Islet of Langerhans (tissue), 1 donor: ENCODE measurements around the gene FGD6.
A peak's percentile ranks its signal among the peaks of the same experiment; 100 is the strongest.
"Not testable (repeated sequence)": the region's sequence is repeated elsewhere in the genome, so short reads cannot be mapped to it uniquely, and the experiment has no call there.

ENCODE experiments used
- FAIRE-seq: peaks from one replicate; lab custom pipeline; 2011; peaks lifted over from hg19 to GRCh38; lab: Jason Lieb, UNC

FGD6 gene

DNA sequence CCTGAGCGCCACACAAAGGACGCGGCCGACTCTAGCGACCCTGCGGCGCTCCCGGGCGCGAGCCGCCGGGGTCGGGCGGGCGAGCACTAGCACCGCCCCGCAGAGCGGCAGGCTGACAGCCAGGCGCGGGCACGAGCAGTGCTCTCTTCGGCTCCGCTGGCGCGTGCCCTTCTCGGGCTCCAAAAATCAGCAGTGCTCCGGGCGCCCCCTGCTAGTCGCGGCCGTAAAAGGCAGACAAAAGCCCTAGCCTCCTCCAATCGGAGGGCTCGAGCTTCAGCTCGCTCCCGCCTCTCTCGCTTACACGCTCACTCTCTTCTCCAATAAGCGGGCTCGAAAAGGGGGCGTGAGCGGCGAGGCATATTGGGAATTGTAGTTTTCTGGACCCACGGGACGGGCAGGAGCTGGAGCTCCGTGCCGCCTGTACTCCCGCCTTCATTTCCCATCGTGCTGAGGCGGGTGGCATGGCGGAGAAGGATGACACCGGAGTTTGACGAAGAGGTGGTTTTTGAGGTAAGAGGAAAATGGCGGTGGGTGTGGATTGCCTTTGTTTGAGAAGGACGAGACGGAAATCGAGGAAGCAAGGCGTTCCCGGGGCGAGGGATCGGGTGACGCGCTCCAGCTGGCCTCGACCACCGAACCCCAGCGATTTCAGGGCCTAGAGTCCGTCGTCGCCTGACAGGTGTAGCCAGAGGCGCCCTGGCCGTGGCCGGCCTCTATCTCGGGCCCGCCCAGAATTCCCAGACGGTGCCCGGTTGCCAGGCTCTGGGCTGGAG, at the start of gene FGD6, which contains the start of gene VEZT:
Gene FGD6, minus strand, starts transcription at position 91 of the 773 bp plus-strand sequence. CDS start 227 bp downstream, outside the sequence.
Gene VEZT, plus strand, starts transcription at position 431 of the 773 bp plus-strand sequence. Its CDS starts 44 bp downstream, at position 475.
- FAIRE-seq: peak; percentile 96

DNA sequence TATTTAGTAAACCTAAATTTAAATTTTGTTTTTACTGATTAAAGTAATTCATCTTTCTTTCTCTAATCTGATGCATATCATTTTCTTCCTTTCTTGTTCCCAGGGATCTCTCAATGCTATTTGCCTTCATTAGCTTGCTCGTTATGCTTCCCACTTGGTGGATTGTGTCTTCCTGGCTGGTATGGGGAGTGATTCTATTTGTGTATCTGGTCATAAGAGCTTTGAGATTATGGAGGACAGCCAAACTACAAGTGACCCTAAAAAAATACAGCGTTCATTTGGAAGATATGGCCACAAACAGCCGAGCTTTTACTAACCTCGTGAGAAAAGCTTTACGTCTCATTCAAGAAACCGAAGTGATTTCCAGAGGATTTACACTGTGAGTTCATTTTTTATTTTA, 49.0 kb upstream of the FGD6 start:
- FAIRE-seq: peak; percentile 17

DNA sequence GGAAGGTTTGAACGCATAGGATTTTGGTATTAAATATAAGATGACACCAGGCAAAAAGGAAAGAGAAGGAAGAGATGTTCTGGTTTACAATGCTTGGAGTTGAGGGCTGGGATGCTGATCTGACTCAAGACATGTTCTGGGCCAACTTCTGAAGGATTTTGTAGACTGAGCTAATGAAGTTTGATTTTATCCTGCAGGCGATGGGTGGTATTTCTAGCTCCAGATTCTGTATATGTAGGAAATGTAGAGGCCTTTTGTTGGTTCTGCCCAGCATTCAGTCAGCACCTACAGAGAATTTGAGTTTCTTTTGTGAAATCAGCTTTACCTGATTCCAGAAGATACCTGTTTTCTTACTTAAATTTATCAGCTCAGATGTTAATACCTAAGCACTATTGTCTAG, 48.5 kb upstream of the FGD6 start:
- no peak for FAIRE-seq

DNA sequence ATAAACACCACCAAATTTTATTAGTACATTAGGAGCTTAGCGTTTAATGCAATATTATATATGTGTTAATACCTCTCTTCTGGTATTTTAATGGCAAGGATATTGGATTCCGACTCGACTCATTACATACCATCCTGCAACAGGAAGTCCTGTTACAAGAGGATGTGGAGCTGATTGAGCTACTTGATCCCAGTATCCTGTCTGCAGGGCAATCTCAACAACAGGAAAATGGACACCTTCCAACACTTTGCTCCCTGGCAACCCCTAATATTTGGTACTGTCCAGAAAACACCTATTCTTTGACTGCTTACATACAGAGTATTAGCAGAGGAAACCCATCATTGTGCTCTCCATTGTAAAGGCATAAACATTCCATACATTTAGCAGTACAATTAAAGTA, 45.5 kb upstream of the FGD6 start:
- no peak for FAIRE-seq

DNA sequence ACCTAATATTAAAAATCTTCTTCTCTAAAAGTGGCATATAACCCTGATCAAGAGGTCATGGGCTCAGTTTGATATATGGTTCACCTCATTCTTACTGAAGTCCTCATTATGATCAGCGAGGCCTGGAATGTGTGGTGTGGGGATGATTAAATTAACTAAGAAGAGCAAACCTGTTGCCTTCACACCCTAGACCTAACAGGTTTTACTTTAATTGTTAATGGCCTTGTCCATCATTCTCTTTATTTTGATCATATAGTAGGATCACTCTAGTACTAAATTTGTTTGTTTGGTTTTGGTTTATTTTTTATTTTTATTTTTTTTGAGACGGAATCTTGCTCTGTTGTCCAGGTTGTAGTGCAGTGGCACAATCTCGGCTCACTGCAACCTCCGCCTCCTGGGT, 43.8 kb upstream of the FGD6 start:
- no peak for FAIRE-seq

DNA sequence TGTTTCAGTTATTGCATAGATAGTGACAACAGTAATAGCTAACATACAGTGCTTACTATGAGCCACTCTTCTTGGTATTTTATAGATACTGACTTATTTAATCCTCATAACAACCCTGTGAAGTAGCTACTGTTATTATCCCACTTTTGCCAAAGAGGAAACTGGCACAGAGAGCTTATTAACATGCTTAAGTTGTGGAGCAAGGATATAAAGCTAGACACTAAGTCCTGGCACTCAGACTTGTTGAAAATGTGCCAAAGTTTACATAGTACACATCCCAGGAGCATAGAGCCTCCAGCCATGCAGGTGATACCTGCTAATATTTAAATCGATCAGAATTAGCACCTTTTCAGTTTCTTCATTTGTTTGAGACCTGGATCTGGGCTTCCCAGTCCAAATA, 42.1 kb upstream of the FGD6 start:
- FAIRE-seq: no peak

DNA sequence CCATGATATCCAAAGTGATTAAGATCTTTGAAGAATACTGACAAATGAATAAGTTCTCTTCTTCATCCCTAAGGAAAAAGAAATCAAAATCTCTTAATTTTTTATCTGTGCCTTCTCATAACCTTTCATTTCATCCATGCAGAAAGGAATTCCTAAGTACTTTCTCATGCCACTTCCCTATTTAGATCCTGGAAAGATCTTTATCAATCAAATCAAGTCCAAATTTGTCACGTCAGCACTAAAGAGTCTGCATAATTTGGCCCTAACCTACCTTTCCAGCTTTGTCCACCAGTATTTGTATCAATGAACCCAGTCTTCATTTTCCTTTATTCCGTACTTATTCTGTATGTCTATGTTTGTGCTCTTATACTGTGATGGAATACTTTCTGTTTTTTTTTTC, 41.5 kb upstream of the FGD6 start:
- FAIRE-seq: no peak

DNA sequence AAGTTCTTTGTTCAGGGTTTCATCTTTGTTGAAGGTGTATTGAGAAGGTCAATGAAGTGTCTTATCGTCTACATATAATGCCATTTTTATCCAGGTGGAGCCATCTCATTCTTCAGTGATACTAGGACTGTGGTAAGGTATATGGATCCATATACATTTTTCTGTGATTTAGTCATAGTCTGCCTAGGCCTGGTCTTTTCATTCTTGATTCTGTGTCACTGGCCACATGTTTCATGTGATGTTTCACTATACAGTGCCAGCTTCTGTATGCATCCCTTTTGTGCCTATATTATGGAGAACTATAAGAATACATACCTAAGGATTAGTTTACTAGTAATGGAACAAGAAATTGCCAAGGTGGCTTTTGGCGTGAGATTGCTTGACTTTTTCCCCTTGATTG, 40.9 kb upstream of the FGD6 start:
- FAIRE-seq: no peak

DNA sequence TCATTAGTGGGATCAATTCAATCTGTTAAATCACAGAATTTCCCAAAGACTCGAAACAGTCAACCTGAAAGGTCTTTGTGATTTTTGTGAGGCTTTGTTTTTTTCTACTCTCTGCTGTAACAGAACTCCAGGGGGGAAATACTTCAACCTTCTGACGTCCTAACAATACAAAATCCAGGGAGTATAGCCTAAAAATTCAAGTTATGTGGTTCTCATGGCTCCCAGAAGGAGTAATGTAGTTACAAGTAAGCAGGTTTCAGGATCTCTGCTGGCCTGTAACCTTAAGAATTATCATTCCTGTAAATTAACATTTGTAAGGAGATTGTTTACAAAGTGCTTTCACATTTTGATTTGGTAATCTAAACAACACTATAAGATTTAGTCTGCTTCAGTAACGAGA, 40.3 kb upstream of the FGD6 start:
- no peak for FAIRE-seq

DNA sequence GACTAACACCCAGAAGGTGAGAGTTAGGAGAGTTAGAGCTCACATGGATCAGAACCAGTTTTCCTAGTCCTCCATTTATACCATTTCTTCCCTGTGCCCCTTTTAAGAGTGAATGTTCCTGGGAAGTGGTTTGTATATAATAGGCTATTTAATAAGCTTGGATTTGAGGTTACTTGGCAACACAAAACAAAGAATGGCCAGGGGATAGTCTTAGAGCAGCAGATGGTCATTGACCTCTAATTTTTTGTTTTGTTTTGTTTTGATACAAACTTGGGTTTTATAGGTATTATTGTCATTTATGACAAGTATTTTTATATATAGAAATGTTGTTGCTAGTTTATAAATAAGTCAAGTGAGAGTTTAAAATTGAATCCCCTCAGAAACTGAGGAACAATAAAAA, 36.1 kb upstream of the FGD6 start:
- no peak for FAIRE-seq

DNA sequence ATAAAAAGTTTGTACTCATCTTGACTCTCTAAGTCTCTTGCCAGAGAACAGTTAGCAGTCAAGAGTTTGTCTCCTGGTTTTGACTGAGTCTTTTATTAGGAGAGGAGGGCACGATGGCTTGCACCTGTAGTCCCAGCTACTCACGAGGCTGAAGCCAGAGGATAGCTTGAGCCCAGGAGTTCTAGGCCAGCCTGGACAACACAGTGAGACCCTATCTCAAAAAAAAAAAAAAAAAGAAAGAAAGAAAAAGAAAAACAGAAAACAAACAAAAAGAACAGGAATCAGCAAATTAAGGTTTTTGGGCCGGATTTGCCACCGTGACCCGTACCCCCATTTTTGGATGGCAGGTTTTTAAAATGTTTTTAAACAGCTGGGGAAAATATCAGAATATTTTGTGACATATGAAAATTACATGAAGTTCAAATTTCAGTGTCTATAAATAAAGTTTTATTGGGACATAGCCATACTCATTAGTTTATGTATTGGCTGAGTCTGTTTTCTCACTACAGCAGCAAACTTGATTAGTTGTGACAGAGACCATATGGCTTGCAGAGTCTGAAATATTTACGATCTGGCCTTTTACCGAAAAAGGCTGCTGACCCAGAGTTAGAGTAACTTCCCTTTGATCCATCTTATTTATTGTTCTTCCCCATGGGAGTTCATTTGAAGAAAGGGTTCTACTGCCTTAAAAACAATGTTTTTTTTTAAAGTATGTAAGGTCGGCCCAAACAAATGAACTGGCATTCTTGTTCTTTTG, 31.5 kb upstream of the FGD6 start:
- FAIRE-seq: no peak

DNA sequence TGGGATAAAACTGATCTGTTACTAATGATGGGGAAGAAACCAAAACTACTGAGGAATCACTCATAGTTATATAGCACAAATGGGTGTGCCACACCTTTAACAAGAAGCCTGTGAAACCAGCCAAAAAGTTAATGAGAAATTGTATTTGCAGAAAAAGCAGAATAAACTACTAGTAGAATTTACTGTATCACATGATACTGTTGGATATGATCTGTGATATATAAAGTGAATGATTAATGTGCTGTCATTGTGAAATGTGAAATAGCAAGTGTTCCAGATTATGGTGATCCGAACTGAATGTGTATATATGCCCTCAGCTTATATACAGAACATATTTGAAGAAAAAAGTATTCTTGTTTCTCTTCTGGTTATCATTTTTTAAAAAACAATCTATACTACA, 30.8 kb upstream of the FGD6 start:
- peak; percentile 27 for FAIRE-seq

DNA sequence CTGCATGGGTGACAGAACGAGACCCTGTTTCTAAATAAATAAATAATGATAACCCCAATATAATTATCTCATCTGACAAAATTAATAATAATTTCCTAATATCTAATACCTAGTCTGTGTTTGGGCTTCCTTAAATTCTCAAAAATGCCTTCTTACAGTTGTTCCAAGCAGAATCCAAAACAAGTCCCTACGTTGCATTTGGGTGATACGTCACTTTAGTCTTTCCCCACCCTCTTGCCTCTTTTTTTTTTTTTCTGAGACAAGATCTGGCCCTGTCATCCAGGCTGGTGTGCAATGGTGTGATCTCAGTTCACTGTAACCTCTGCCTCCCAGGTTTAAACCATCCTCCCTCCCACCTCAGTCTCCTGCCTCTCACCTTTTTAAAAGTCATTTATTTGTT, 27.1 kb upstream of the FGD6 start:
- FAIRE-seq: no peak

DNA sequence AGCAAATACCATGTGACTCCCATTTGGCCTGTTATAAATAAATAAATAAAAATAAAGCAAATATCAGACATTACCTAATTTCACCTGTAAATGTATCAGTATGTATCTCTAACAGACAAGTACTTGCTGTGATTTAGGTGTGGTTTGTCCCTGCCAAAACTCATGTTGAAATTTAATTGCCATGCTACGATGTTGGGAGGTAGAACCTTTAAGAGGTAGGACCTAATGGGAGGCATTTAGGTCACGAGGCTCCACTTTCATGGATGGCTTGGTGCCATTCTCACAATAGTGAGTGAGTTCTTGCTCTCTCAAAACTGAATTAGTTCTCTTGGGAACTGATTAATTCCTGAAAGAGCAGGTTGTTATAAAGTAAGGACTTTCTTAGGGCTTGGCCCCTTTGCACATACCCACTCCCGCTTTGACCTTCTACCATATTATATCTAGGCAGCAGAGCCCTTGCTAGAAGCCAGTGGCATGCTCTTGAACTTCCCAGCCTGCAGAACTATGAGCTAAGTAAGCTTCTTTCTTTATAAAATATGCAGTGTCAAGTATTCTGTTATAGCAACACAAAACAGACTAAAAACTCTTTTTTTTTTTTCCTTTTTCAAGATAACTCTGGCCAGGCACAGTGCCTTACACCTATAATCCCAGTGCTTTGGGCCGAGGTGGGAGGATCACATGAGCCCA, 26.4 kb upstream of the FGD6 start:
- no peak for FAIRE-seq

DNA sequence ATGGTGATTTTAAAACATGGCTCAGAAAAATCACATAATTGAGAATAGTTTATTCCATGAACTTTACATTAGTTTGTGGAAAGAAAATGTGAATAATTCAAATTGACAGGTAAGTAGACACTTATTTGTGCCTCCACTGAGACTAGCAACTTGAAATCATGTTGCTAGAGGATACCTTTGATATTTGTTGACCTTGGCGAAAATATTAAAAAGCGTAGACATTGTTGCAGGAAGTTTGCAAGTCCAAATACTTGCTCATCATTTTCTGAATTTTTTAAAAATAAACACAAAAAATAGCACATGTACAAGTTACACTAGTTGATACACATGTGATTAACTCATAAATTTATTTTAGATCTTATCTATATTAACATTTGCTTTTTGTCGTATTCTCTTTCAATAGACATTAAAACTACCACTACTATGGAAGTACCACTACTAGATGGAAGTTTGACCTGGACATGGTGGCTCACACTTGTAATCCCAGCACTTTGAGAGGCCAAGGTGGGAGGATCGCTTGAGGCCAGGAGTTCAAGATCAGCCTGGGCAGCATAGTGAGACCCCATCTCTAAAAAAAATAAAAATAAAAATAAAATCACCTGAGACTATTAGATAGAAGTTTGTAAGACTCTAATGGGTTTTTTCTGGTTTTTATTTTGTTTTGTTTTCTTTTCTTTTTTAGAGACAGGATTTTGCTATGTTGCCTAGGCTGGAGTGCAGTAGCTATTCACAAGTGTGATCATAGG, 24.7 kb upstream of the FGD6 start:
- FAIRE-seq: no peak

DNA sequence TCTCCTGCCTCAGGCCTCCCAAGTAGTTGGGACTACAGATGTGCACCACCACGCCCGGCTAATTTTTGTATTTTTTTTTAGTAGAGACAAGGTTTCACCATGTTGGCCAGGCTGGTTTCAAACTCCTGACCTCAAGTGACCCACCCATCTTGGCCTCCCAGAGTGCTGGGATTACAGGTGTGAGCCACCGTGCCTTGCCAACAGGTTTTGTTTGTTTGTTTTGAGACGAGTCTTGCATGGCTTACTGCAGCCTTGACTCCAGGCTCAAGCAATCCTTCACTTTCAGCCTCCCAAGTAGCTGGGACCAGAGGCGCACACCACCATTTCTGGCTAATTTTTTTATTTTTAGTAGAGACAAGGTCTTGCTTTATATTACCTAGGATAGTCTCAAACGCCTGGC, 23.9 kb upstream of the FGD6 start:
- FAIRE-seq: not testable (repeated sequence)

DNA sequence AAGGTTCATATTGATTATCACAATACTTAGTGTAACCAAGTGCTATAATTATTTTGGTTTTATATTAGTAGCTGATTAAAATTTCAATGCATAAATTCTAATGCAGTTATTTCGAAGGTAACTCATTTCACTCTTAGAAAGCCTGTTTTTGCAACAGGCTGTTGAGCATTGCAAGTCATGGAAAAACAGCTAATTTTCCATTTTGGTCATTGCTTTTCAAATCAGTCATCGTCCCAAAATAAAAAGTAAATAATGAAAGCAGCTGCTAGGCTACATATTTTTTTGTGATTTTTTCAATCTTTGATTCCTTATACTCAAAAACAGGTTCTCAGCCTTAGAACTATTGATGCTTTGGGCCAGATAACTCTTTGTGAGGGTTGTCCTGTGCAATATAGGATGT, 23.3 kb upstream of the FGD6 start:
- no peak for FAIRE-seq

DNA sequence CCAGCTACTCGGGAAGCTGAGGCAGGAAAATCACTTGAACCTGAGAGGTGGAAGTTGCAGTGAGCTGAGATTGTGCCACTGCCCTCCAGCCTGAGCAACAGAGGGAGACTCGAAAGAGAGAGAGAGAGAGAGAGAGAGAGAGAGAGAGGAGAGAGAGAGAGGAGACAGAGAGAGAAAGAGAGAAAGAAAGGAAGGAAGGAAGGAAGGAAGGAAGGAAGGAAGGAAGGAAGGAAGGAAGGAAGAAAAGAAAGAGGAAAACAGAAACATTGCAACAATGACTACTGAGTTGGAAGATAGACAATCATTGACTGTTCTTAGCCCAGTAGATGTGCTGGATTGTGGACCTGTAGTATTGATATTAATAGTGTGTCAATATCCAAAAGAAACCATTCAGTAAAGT, 22.6 kb upstream of the FGD6 start:
- not testable (repeated sequence) for FAIRE-seq

DNA sequence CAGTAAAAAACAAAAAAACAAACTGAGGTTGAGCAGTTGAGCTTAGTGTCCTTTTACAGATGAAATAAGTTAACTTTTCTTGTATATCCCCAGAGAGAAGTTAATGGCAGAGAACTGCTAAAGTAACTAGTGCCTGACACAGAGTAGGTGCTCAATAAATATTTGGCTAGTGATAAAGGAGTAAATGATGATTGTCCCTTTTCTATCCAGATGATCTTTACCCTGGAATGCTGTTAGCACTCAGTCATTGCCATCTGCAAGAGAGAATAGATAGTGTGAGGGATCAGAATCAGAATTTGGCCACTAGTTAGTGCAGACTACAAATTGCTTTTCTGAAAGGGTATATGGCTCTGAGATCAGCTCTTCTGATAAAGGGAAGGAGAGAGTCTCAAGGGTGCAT, 21.9 kb upstream of the FGD6 start:
- FAIRE-seq: no peak

DNA sequence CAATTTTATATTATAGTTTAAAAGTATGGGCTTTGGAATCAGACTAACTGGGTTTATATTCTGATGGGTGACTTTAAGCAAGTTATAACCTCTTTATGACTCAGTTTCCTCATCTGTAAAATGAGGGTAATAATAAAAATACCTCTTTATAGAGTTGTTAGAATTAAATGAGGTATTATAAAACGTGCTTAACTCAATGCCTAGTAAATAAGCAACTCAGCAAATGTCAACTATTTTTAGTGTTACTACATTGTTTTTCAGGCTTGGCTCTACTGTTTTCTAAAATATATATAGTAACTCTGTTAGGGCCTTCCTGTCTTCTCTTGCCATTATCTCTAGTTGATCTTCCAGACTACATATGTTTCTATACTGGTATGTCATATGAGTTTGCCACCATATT, 20.9 kb upstream of the FGD6 start:
- no peak for FAIRE-seq

DNA sequence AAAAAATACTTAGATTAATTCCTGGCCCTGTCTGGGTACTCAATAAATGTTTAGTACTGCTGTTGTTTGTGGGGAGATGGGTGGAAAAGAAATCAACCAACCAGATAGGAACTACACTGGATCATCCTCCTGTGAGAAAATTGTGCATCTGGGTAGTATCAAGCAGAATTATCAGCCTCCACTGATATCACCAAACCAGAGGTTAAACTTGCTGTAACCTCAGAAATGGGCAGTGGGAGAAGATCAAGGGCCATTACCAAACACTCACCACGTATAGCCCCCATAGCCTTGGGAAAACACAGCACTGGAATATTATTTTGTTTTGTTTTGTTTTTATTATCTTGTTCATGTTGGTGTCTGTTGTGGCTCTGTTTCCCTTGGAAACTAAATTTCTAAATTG, 20.0 kb upstream of the FGD6 start:
- no peak for FAIRE-seq

DNA sequence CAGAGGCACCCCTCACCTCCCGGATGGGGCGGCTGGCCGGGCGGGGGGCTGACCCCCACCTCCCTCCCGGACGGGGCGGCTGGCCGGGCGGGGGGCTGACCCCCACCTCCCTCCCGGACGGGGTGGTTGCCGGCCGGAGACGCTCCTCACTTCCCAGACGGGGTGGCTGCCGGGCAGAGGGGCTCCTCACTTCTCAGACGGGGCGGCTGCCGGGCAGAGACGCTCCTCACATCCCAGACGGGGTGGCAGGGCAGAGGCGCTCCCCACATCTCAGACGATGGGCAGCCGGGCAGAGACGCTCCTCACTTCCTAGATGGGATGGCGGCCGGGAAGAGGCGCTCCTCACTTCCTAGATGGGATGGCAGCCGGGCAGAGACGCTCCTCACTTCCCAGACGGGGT, 18.4 kb upstream of the FGD6 start:
- not testable (repeated sequence) for FAIRE-seq
